Activated CD8-positive, alpha-beta memory T cell treated with anti-CD3 and anti-CD28 coated beads for 4 hours (primary cell): Measurements from ENCODE around the gene MAPKBP1.
A peak's percentile ranks its signal among the peaks of the same experiment; 100 is the strongest.

Experiments used
- DNase-seq, 2 donors: peaks; one replicate each; pipeline ENCODE4 v3.0.0-alpha.2; 2020; ENCODE audit warnings: low read depth in 2 of 2

Gene MAPKBP1

GRCh38 chr15:41868321-41868720, 94.0 kb downstream of the MAPKBP1 start:
- no peak for DNase-seq

- DNase-seq, result no peak
Observed at GRCh38 chr15:41869770-41870688, 95.7 kb downstream of the MAPKBP1 start.

- DNase-seq, result peak; percentile 14 to 30
Observed at GRCh38 chr15:41870689-41871081, 96.4 kb downstream of the MAPKBP1 start.

GRCh38 chr15:41871175-41871905, 97.1 kb downstream of the MAPKBP1 start:
- DNase-seq, result no peak

- DNase-seq, result no peak
Observed at GRCh38 chr15:41872166-41872747, 98.0 kb downstream of the MAPKBP1 start.

GRCh38 chr15:41873711-41874110, 99.4 kb downstream of the MAPKBP1 start:
- DNase-seq, result no peak

- DNase-seq, result no peak
Observed at GRCh38 chr15:41874736-41875135, 100.5 kb downstream of the MAPKBP1 start.

- no peak for DNase-seq
Observed at GRCh38 chr15:41876007-41876406, 101.7 kb downstream of the MAPKBP1 start.

- DNase-seq, result no peak
Observed at GRCh38 chr15:41876689-41877088, 102.4 kb downstream of the MAPKBP1 start.
